Measurements from ENCODE around the gene SYNE3.

The SYNE3 gene

GRCh38 chr14:95471476-95471875 is 45.0 kb downstream of the SYNE3 start:
- ATAC-seq: no peak

- ATAC-seq: no peak
Observed at GRCh38 chr14:95471016-95471415, 45.4 kb downstream of the SYNE3 start.

DNA sequence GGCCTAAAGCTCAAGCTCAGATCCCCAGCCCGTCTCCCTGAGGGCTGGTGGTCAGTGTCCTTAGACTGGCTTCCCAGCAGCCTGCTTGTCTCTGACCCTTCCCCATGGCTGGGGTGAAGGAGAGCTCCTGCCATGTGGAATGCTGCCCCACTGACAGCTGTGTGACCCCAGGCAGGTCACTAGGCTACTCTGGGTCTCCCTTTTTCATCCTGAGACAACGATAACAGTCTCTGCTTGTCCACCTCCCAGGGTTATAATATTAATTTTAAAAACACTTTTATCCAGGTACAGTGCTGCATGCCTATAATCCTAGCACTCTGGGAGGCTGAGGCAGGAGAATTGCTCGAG is 47.3 kb downstream of the SYNE3 start:
- no peak for ATAC-seq

DNA sequence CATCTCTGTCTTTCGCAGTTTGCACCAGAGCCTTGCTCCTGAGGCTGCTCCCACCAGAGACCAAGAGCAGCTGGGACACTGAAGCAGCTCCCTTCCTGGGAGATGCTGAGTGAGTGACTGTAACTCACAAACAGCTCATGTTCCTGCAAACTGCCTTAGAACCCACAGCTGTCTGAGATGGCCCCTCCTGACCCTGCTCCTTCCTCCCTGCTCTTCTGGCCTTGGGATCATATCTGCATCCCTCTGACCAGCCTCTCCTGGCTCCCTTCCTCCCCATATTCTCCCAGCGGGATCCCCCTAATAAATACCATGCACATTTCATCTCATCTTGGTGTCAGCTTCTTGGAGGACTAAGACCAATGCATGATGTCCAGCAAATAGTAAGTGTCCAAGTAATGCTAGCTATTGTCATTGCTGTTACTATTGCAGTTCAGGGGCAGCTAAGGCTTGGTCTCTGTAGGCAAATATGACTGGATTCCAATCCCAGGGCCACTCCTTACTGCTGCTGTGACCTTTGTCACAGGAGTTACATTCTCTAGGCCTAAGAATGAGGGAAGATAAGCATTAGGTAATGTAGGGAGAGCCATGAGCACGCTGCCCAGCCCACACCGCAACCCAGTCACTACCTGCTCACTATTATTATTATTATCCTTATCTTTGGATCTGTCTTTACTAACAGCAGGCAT is 47.9 kb downstream of the SYNE3 start:
- no peak for ATAC-seq

DNA sequence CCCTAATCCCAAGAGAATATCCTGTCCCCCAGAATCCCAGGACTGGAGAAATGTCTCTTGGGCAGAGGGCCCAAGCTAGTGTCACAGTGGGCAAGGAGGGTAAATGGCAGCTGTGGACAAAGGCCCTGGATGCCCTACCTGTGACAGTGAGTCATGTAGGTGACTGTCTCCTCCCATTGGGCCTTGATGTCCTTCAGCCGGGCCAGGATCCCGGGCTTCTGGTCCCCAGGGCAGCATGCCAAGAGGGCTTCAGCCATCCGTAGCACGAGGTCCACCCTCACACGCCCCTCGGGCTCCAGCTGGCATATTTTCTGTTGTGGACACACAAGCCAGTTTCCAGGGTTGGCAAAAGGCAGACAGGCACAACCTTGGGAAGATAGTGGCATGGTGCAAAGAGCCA is 48.8 kb downstream of the SYNE3 start:
- no peak for ATAC-seq

GRCh38 chr14:95467232-95467631 is 49.2 kb downstream of the SYNE3 start:
- no peak for ATAC-seq

Measured in activated CD4-positive, CD25-positive, alpha-beta regulatory T cell treated with anti-CD3 and anti-CD28 coated beads, Interleukin-2, amount 50 U/mL, for 24 hours (primary cell).